ENCODE results near the gene EHMT1.
"Not testable (repeated sequence)": the region's sequence is repeated elsewhere in the genome, so short reads cannot be mapped to it uniquely, and the experiment has no call there.

GRCh38 chr9:137622211-137622610 is 3.4 kb downstream of the EHMT1 start:
- TF ChIP-seq EZH2phosphoT487 (IDR thresholded peaks at IDR 0.05; ENCODE audit: borderline replicate concordance); CTCF (conservative IDR thresholded peaks at IDR 0.05; ENCODE audit: low read length): not testable (repeated sequence)

All from Loucy (cell line).